Measurements from ENCODE around the gene LINC01488. TPM values are rescaled to one million over a fixed set of nuclear protein-coding genes. Genes with fewer than 3 reads are reported as not detected.

The LINC01488 gene
- total RNA-seq, 2 donors from 2014 or later: not detected

GRCh38 chr11:69500285-69501120 is 19.0 kb downstream of the LINC01488 start:
- no peak for DNase-seq
- no peak for TF ChIP-seq CTCF (IDR thresholded peaks at IDR 0.05)
- H3K27ac ChIP-seq: no peak overlapping the region
- no peaks in the 10 kb centered on the region for H3K27me3 ChIP-seq
- H3K36me3 ChIP-seq: no peaks in the 10 kb centered on the region
- H3K9me3 ChIP-seq: no peaks in the 10 kb centered on the region
- no peak overlapping the region for H3K4me3 ChIP-seq
- no peaks in the 10 kb centered on the region for H3K4me1 ChIP-seq
- H3K9ac ChIP-seq (ENCODE audit: low read depth in 2 of 2, low read length in 2 of 2): peak overlapping the region in 1 of 2 donors; percentile 28
- intact Hi-C loops (cut with DNase I): no loop called here

- DNase-seq: no peak
- no peak overlapping the region for H3K27ac ChIP-seq
- no peaks in the 10 kb centered on the region for H3K4me1 ChIP-seq
- no peaks in the 10 kb centered on the region for H3K36me3 ChIP-seq
- intact Hi-C loops (cut with DNase I): no loop called here
- TF ChIP-seq CTCF (IDR thresholded peaks at IDR 0.05): no peak
- H3K27me3 ChIP-seq: no peaks in the 10 kb centered on the region
- no peak overlapping the region for H3K4me3 ChIP-seq
- H3K9ac ChIP-seq (ENCODE audit: low read depth in 2 of 2, low read length in 2 of 2): no peak overlapping the region
- H3K9me3 ChIP-seq: no peaks in the 10 kb centered on the region
These were observed 19.6 kb downstream of the LINC01488 start for GRCh38 chr11:69501121-69501489.

- H3K27ac ChIP-seq: no peak overlapping the region
- no peak overlapping the region for H3K4me3 ChIP-seq
- no peaks in the 10 kb centered on the region for H3K36me3 ChIP-seq
- TF ChIP-seq CTCF (IDR thresholded peaks at IDR 0.05): no peak
- no peaks in the 10 kb centered on the region for H3K4me1 ChIP-seq
- H3K27me3 ChIP-seq: no peaks in the 10 kb centered on the region
- H3K9ac ChIP-seq (ENCODE audit: low read depth in 2 of 2, low read length in 2 of 2): no peak overlapping the region
- DNase-seq: no peak
- H3K9me3 ChIP-seq: no peaks in the 10 kb centered on the region
- intact Hi-C loops (cut with DNase I): no loop called here
These were observed 20.7 kb downstream of the LINC01488 start for GRCh38 chr11:69501891-69502860.

GRCh38 chr11:69504127-69504526 is 22.7 kb downstream of the LINC01488 start:
- Histone ChIP-seq H3K27ac (no peak overlapping the region), H3K4me3 (no peak overlapping the region), H3K4me1 (no peaks in the 10 kb centered on the region), H3K9ac (ENCODE audit: low read depth in 2 of 2, low read length in 2 of 2) (no peak overlapping the region), H3K36me3 (no peaks in the 10 kb centered on the region), H3K9me3 (no peaks in the 10 kb centered on the region), H3K27me3 (no peaks in the 10 kb centered on the region)
- intact Hi-C loops (cut with DNase I): no loop called here
- TF ChIP-seq CTCF (IDR thresholded peaks at IDR 0.05): no peak
- DNase-seq: no peak

GRCh38 chr11:69504576-69505335 is 23.3 kb downstream of the LINC01488 start:
- no peaks in the 10 kb centered on the region for H3K27me3 ChIP-seq
- H3K36me3 ChIP-seq: no peaks in the 10 kb centered on the region
- H3K9ac ChIP-seq (ENCODE audit: low read depth in 2 of 2, low read length in 2 of 2): no peak overlapping the region
- no peak overlapping the region for H3K27ac ChIP-seq
- H3K4me3 ChIP-seq: no peak overlapping the region
- TF ChIP-seq CTCF (IDR thresholded peaks at IDR 0.05): no peak
- intact Hi-C loops (cut with DNase I): no loop called here
- no peak for DNase-seq
- no peaks in the 10 kb centered on the region for H3K9me3 ChIP-seq
- H3K4me1 ChIP-seq: no peaks in the 10 kb centered on the region
